Measurements from ENCODE around the gene LRRC46. TPM values are rescaled to one million over a fixed set of nuclear protein-coding genes. Genes with fewer than 3 reads are reported as not detected.

LRRC46 gene
- total RNA-seq, 5 donors from 2014 or later (not counting 1 experiment from before 2014, with no cell fraction given) = 0.20 to 1.0 (median 0.88) TPM

- H3K9me3 Mint-ChIP-seq = no peaks in the 10 kb centered on the region
- peaks cover 0 to 4% of the 10 kb centered on the region in 2 experiments for H3K4me1 ChIP-seq (ENCODE audit: control insufficient read depth in 1 of 2, extremely low read depth in 1 of 2, insufficient read depth in 2 of 2, low read length in 2 of 2)
- ChIA-PET POLR2A (no interaction called here), CTCF (no interaction called here)
- ATAC-seq (replicated peaks in 1 of 4) (no peak), DNase-seq (no peak)
- peaks cover 3% of the 10 kb centered on the region for H3K36me3 Mint-ChIP-seq
- H3K27me3 Mint-ChIP-seq = peaks cover 43 to 64% of the 10 kb centered on the region in 2 donors
- no peaks in the 10 kb centered on the region for H3K36me3 ChIP-seq (ENCODE audit: control insufficient read depth in 2 of 2, extremely low read depth in 1 of 2, insufficient read depth in 1 of 2, low read length in 1 of 2)
- H3K27me3 ChIP-seq (replicated peaks in 1 of 2; ENCODE audit: control insufficient read depth in 2 of 2, extremely low read depth in 1 of 2, insufficient read depth in 2 of 2, low read length in 1 of 2) = peaks cover 0 to 74% of the 10 kb centered on the region in 2 experiments
- no peaks in the 10 kb centered on the region for H3K9me3 ChIP-seq
- no peak overlapping the region for H3K4me3 ChIP-seq (ENCODE audit: control insufficient read depth in 1 of 2, extremely low read depth in 1 of 2, low read length in 1 of 2)
- H3K27ac ChIP-seq (ENCODE audit: low read length) = no peak overlapping the region
- WGBS (ENCODE audit: insufficient coverage) = 83% methylated on average over 3 of the region's 4 CpGs
- no peaks in the 10 kb centered on the region for H3K4me1 Mint-ChIP-seq
- no peak overlapping the region for H3K27ac Mint-ChIP-seq
- H3K4me3 Mint-ChIP-seq = no peak overlapping the region
These were observed 42.0 kb downstream of the LRRC46 start for GRCh38 chr17:47873200-47874090.

GRCh38 chr17:47875011-47875985 is 43.8 kb downstream of the LRRC46 start:
- no peaks in the 10 kb centered on the region for H3K9me3 ChIP-seq
- DNase-seq = no peak
- H3K27ac ChIP-seq (ENCODE audit: low read length) = no peak overlapping the region
- POLR2A ChIA-PET = no interaction called here
- no peak overlapping the region for H3K4me3 ChIP-seq (ENCODE audit: control insufficient read depth in 1 of 2, extremely low read depth in 1 of 2, low read length in 1 of 2)
- peaks cover 0 to 4% of the 10 kb centered on the region in 2 experiments for H3K4me1 ChIP-seq (ENCODE audit: control insufficient read depth in 1 of 2, extremely low read depth in 1 of 2, insufficient read depth in 2 of 2, low read length in 2 of 2)
- H3K9me3 Mint-ChIP-seq = no peaks in the 10 kb centered on the region
- H3K4me1 Mint-ChIP-seq = peaks cover 0 to 5% (median 3%) of the 10 kb centered on the region in 3 donors
- H3K4me3 Mint-ChIP-seq = no peak overlapping the region
- H3K36me3 Mint-ChIP-seq = peaks cover 3% of the 10 kb centered on the region
- CTCF ChIA-PET = no interaction called here
- H3K27ac Mint-ChIP-seq = no peak overlapping the region
- no peaks in the 10 kb centered on the region for H3K36me3 ChIP-seq (ENCODE audit: control insufficient read depth in 2 of 2, extremely low read depth in 1 of 2, insufficient read depth in 1 of 2, low read length in 1 of 2)
- WGBS (ENCODE audit: insufficient coverage) = 64% methylated on average over 10 of the region's 11 CpGs
- ATAC-seq (replicated peaks in 1 of 4) = no peak
- H3K27me3 ChIP-seq (replicated peaks in 1 of 2; ENCODE audit: control insufficient read depth in 2 of 2, extremely low read depth in 1 of 2, insufficient read depth in 2 of 2, low read length in 1 of 2) = peaks cover 0 to 67% of the 10 kb centered on the region in 2 experiments
- H3K27me3 Mint-ChIP-seq = peaks cover 43 to 59% of the 10 kb centered on the region in 2 donors

GRCh38 chr17:47877368-47878034 is 46.0 kb downstream of the LRRC46 start:
- H3K27me3 ChIP-seq (replicated peaks in 1 of 2; ENCODE audit: control insufficient read depth in 2 of 2, extremely low read depth in 1 of 2, insufficient read depth in 2 of 2, low read length in 1 of 2) = peaks cover 0 to 61% of the 10 kb centered on the region in 2 experiments
- no peaks in the 10 kb centered on the region for H3K9me3 ChIP-seq
- H3K36me3 ChIP-seq (ENCODE audit: control insufficient read depth in 2 of 2, extremely low read depth in 1 of 2, insufficient read depth in 1 of 2, low read length in 1 of 2) = no peaks in the 10 kb centered on the region
- no peaks in the 10 kb centered on the region for H3K9me3 Mint-ChIP-seq
- POLR2A ChIA-PET = no interaction called here
- DNase-seq (no peak), ATAC-seq (replicated peaks in 1 of 4) (no peak)
- H3K4me3 ChIP-seq (ENCODE audit: control insufficient read depth in 1 of 2, extremely low read depth in 1 of 2, low read length in 1 of 2) = no peak overlapping the region
- no peak overlapping the region for H3K27ac ChIP-seq (ENCODE audit: low read length)
- CTCF ChIA-PET = no interaction called here
- peaks cover under 1 to 5% (median 4%) of the 10 kb centered on the region in 3 donors for H3K4me1 Mint-ChIP-seq
- H3K27ac Mint-ChIP-seq = no peak overlapping the region
- H3K4me3 Mint-ChIP-seq = no peak overlapping the region
- WGBS (ENCODE audit: insufficient coverage) = 80% methylated on average over 1 of the region's 9 CpGs
- peaks cover 0 to 6% of the 10 kb centered on the region in 2 experiments for H3K4me1 ChIP-seq (ENCODE audit: control insufficient read depth in 1 of 2, extremely low read depth in 1 of 2, insufficient read depth in 2 of 2, low read length in 2 of 2)
- peaks cover 27 to 41% of the 10 kb centered on the region in 2 donors for H3K27me3 Mint-ChIP-seq
- peaks cover 3% of the 10 kb centered on the region for H3K36me3 Mint-ChIP-seq

- CTCF ChIA-PET = no interaction called here
- peaks cover 10 to 14% (median 13%) of the 10 kb centered on the region in 3 donors for H3K4me1 Mint-ChIP-seq
- Histone ChIP-seq H3K27ac (ENCODE audit: low read length) (no peak overlapping the region), H3K36me3 (ENCODE audit: control insufficient read depth in 2 of 2, extremely low read depth in 1 of 2, insufficient read depth in 1 of 2, low read length in 1 of 2) (no peaks in the 10 kb centered on the region), H3K4me3 (ENCODE audit: control insufficient read depth in 1 of 2, extremely low read depth in 1 of 2, low read length in 1 of 2) (no peak overlapping the region), H3K4me1 (ENCODE audit: control insufficient read depth in 1 of 2, extremely low read depth in 1 of 2, insufficient read depth in 2 of 2, low read length in 2 of 2) (peaks cover 2 to 13% of the 10 kb centered on the region in 2 experiments), H3K27me3 (replicated peaks in 1 of 2; ENCODE audit: control insufficient read depth in 2 of 2, extremely low read depth in 1 of 2, insufficient read depth in 2 of 2, low read length in 1 of 2) (peaks cover 0 to 58% of the 10 kb centered on the region in 2 experiments), H3K9me3 (no peaks in the 10 kb centered on the region)
- no peaks in the 10 kb centered on the region for H3K9me3 Mint-ChIP-seq
- ATAC-seq (replicated peaks in 1 of 4) = no peak
- WGBS (ENCODE audit: insufficient coverage) = 95% methylated on average over 3 of the region's 10 CpGs
- POLR2A ChIA-PET = interaction anchor here in 1 of 2 donors (0.6 kb wide), 1 partner anchor 513 kb away, joined by 11 read pairs; no protein-coding TSS in a partner anchor
- H3K4me3 Mint-ChIP-seq = no peak overlapping the region
- DNase-seq = no peak
- H3K27me3 Mint-ChIP-seq = peaks cover 22 to 36% of the 10 kb centered on the region in 2 donors
- no peak overlapping the region for H3K27ac Mint-ChIP-seq
- H3K36me3 Mint-ChIP-seq = peaks cover 3% of the 10 kb centered on the region
These were observed 46.9 kb downstream of the LRRC46 start for GRCh38 chr17:47878203-47879027.

- no peaks in the 10 kb centered on the region for H3K9me3 Mint-ChIP-seq
- ATAC-seq (replicated peaks in 1 of 4) (no peak), DNase-seq (no peak)
- Histone ChIP-seq H3K27ac (ENCODE audit: low read length) (no peak overlapping the region), H3K4me1 (ENCODE audit: control insufficient read depth in 1 of 2, extremely low read depth in 1 of 2, insufficient read depth in 2 of 2, low read length in 2 of 2) (peaks cover 4 to 20% of the 10 kb centered on the region in 2 experiments), H3K27me3 (replicated peaks in 1 of 2; ENCODE audit: control insufficient read depth in 2 of 2, extremely low read depth in 1 of 2, insufficient read depth in 2 of 2, low read length in 1 of 2) (peaks cover 0 to 56% of the 10 kb centered on the region in 2 experiments), H3K4me3 (ENCODE audit: control insufficient read depth in 1 of 2, extremely low read depth in 1 of 2, low read length in 1 of 2) (no peak overlapping the region), H3K36me3 (ENCODE audit: control insufficient read depth in 2 of 2, extremely low read depth in 1 of 2, insufficient read depth in 1 of 2, low read length in 1 of 2) (no peaks in the 10 kb centered on the region), H3K9me3 (no peaks in the 10 kb centered on the region)
- H3K27ac Mint-ChIP-seq = no peak overlapping the region
- ChIA-PET CTCF (no interaction called here), POLR2A (interaction anchor here in 1 of 2 donors (0.5 kb wide), 1 partner anchor 1605 kb away, joined by 3 read pairs; no protein-coding TSS in a partner anchor)
- no peak overlapping the region for H3K4me3 Mint-ChIP-seq
- peaks cover 3% of the 10 kb centered on the region for H3K36me3 Mint-ChIP-seq
- peaks cover 17 to 21% (median 20%) of the 10 kb centered on the region in 3 donors for H3K4me1 Mint-ChIP-seq
- 40% methylated on average over 1 of the region's 2 CpGs for WGBS (ENCODE audit: insufficient coverage)
- peaks cover 15 to 30% of the 10 kb centered on the region in 2 donors for H3K27me3 Mint-ChIP-seq
These were observed 47.6 kb downstream of the LRRC46 start for GRCh38 chr17:47879028-47879585.

Measured in T-cell (primary cell).